T47D (cell line): ENCODE measurements around the gene AP5B1.
"Not testable (repeated sequence)": the region's sequence is repeated elsewhere in the genome, so short reads cannot be mapped to it uniquely, and the experiment has no call there.

Experiments used
- DNase-seq, 2 experiments: peaks; one replicate each; pipeline versions ENCODE4 v3.0.0 to v3.0.0-alpha.2; 2011 to 2012; ENCODE audit warnings: low read depth in 1 of 2, low spot score in 1 of 2
- JUND ChIP-seq: IDR thresholded peaks from 2 replicates; pipeline ENCODE4 v1.6.1; 2012; ENCODE audit warnings: low read depth
- in situ Hi-C: cut with HindIII; loops from 2 replicates; pipeline ENCODE4 v1.10.0; 2016; ENCODE audit warnings: low sequenced_read_pairs, low pct_unique_long_range_greater_than_20kb

AP5B1 gene

GRCh38 chr11:65777821-65778361 lies 2.9 kb downstream of the AP5B1 start:
- DNase-seq: no peak
- TF ChIP-seq JUND: no peak
- in situ Hi-C loops: no loop called here

DNA sequence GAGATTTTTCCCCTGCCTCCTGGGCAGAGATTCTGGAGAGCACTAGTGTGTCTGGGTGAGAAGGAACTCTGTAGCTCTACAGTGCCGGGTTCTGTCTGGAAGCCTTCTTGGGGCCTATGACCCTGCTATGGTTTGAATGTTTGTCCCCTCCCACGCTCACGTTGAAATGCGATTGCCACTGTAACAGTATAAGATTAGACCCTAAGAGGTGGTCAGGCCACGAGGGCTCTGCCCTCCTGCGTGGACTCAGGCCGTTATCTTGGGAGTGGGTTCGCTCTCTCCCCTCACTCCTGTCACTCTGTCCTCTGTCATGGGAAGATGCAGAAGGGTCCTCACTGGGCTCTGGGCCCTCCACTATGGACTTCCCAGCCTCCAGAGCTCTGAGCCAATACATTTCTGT lies 3.5 kb downstream of the AP5B1 start:
- no peak for DNase-seq
- in situ Hi-C loops: no loop called here
- no peak for TF ChIP-seq JUND

DNA sequence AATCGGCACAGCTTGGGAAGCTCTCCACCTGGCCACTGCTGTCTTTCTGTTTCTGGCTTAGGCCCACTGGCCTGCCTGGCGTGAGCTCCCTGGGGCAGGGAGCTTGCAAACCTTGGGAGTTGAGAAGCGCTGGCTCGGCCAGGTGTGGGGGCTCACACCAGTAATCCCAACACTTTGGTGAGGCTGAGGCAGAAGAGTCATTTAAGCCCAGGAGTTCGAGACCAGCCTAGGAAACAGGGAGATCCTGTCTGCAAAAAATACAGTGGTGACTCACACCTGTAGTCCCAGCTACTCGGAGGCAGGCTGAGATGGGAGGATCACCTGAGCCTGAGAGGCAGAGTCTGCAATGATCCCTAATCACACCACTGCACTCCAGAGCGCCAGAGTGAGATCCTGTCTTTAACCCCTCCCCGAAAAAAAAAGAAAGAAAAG lies 4.0 kb downstream of the AP5B1 start:
- TF ChIP-seq JUND: no peak
- no peak for DNase-seq
- in situ Hi-C loops: no loop called here

DNA sequence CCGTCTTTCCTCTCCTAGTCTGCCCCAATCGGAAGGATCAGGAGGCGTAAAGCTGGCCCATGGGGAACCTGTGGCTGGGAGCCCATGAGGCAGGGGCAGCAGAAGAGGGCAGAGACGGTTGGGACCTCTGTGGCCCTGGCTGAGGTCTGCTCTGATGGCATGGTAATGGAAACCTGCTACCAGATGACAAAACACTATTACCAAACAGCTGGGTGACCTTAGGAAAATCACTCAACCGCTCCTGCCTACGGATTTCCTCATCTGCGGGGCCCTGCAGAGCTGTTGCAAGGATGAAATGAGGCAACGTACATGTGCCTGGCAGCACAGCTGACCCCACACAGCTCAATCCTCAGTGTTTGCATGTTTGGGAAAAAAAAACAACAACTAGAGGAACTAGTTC lies 4.6 kb downstream of the AP5B1 start:
- no peak for DNase-seq
- in situ Hi-C loops: no loop called here
- no peak for TF ChIP-seq JUND

- in situ Hi-C loops: no loop called here
- no peak for TF ChIP-seq JUND
- DNase-seq: no peak
Measured at GRCh38 chr11:65774525-65775306, 6.1 kb downstream of the AP5B1 start.

GRCh38 chr11:65773784-65774411 lies 6.9 kb downstream of the AP5B1 start:
- no peak for TF ChIP-seq JUND
- DNase-seq: no peak
- in situ Hi-C loops: no loop called here

- in situ Hi-C loops: no loop called here
- no peak for TF ChIP-seq JUND
- no peak for DNase-seq
Measured at GRCh38 chr11:65771589-65772112, 9.1 kb downstream of the AP5B1 start.

DNA sequence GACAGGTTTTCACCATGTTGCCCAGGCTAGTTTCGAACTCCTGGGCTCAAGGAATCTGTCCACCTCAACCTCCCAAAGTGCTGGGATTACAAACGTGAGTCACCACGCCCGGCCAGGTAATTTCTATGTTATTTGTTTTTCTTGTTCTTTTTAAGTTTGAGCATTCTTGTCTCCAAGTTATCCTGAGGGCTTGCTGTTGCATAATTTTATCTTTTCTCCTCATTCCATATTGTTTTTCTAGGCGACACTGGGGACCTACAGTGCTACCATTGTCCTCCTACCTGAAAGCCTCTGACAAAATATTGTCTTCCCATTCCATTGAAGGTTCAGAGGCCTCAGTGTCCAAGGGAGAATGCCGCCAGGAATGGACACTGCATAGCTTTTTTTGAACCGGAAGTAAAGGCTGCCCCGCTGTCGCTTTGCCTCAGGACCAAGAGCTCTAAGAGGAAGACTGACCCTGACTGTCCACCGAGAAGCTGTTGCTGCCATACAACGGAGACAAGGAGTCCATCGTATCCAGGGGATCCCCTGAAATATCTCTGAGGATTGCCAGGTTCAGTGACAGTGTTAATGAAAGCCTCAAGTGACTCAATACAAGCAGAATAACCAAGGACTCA lies 9.7 kb downstream of the AP5B1 start:
- no peak for DNase-seq
- in situ Hi-C loops: no loop called here
- TF ChIP-seq JUND: no peak

GRCh38 chr11:65767806-65768205 lies 13.0 kb downstream of the AP5B1 start:
- DNase-seq, in situ Hi-C loops: not testable (repeated sequence)

DNA sequence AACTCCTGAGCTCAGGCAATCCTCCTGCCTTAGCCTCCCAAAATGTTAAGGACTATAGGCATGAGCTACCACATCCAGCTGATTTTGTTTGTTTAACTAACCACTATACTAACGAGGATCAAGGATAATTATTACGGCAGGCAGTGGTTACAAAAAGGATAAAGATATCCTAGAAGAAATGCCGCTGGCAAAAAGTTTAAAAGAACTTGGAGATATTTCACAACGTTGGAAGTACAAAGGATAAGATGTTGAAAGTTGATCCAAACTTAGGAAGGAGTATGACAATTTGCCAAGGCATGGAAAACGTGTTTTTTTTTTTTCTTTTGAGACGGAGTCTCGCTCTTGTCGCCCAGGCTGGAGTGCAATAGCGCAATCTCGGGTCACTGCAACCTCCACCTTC lies 13.4 kb downstream of the AP5B1 start:
- in situ Hi-C loops: no loop called here
- TF ChIP-seq JUND: no peak

DNA sequence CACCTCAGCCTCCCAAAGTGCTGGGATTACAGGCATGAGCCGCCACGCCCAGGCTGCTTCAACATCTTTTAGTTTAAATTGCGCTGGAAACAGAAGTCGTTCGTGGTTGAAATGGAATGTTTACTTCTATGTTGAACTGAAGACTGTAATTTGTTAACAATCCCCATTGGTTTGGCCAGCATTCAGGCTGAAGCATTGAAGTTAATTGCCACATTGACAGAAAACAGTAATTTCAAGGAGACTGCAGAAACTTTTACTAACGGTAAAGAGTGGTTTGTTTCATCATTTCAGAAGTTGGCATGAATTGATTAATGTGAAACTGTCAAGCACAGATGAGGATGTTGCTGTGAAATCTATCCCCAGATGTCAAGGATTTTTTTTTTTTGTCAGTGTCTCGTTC lies 14.2 kb downstream of the AP5B1 start:
- no peak for TF ChIP-seq JUND
- peak in 1 of 2 experiments; percentile 52 for DNase-seq
- in situ Hi-C loops: no loop called here

More for the DNA sequence above, 13.4 kb downstream of the AP5B1 start:
- no peak for DNase-seq

DNA sequence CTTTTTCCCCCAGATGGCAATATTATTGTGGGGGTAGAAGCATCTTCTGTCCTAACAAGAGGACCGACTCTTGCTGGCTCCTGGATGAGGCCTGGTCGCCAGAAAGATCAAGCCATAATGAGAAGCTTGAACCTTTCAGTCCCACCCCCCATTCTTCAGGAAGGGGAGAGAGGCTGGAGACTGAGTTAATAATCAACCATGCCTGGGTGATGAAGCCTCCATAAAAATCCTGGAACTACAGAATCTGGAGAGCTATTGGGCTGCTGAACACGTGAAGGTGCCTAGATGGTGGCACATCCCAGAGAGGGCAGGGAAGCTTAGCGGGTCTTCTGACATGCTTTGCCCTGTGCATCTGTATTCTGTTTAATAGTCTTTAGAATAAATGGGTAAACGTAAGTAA lies 16.3 kb downstream of the AP5B1 start:
- no peak for DNase-seq
- in situ Hi-C loops: no loop called here
- no peak for TF ChIP-seq JUND

GRCh38 chr11:65762816-65763215 lies 18.0 kb downstream of the AP5B1 start:
- in situ Hi-C loops, DNase-seq: not testable (repeated sequence)

DNA sequence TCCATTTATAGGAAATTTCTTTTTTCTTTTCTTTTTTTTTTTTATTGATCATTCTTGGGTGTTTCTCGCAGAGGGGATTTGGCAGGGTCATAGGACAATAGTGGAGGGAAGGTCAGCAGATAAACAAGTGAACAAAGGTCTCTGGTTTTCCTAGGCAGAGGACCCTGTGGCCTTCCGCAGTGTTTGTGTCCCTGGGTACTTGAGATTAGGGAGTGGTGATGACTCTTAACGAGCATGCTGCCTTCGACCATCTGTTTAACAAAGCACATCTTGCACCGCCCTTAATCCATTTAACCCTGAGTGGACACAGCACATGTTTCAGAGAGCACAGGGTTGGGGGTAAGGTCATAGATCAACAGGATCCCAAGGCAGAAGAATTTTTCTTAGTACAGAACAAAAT lies 18.6 kb downstream of the AP5B1 start:
- in situ Hi-C loops, DNase-seq: not testable (repeated sequence)
